Measurements from ENCODE around the gene SYT14.

DNA sequence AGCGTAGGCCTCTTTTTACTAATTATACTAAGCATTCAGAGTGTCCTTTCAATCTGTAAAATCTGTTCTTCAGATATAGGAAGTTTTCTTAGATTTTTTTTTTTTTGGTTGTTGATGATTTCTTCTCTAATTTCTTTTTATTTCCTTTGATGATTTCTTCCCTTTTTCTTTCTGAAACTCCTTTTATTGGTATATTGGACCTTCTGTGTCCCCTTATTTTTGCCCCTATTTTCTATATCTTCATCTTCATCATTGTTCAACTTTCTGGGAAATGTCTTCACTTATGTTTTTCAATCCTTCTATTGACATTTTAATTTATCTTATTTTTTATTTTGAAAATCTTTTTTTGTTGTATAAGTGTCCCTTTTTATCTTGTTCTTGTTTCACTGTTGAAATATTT, 17.2 kb upstream of the SYT14 start:
- TF ChIP-seq, protein P1, sequence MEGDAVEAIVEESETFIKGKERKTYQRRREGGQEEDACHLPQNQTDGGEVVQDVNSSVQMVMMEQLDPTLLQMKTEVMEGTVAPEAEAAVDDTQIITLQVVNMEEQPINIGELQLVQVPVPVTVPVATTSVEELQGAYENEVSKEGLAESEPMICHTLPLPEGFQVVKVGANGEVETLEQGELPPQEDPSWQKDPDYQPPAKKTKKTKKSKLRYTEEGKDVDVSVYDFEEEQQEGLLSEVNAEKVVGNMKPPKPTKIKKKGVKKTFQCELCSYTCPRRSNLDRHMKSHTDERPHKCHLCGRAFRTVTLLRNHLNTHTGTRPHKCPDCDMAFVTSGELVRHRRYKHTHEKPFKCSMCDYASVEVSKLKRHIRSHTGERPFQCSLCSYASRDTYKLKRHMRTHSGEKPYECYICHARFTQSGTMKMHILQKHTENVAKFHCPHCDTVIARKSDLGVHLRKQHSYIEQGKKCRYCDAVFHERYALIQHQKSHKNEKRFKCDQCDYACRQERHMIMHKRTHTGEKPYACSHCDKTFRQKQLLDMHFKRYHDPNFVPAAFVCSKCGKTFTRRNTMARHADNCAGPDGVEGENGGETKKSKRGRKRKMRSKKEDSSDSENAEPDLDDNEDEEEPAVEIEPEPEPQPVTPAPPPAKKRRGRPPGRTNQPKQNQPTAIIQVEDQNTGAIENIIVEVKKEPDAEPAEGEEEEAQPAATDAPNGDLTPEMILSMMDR (IDR thresholded peaks at IDR 0.05; ENCODE audit: low read length) = no peak
- TF ChIP-seq EZH2phosphoT487 (IDR thresholded peaks at IDR 0.05; ENCODE audit: low read length) (no peak), EZH2 (optimal IDR thresholded peaks at IDR 0.05; ENCODE audit: low read depth, low read length) (no peak)
